Natural killer cell treated with Interleukin-12 subunit alpha and Interleukin-12 subunit beta and Interleukin-15 and Interleukin-18, amount 100 ng/mL, for 72 hours (primary cell): ENCODE measurements around the gene TPST2. TPM values are rescaled to one million over a fixed set of nuclear protein-coding genes. Genes with fewer than 3 reads are reported as not detected.

Source experiments
- ATAC-seq, 2 donors: fragments of 150-1000 bp; cut with Tn5 transposase in 1 of 2; sonication (Bioruptor Pico), chemical (Tn5 transposase) in 1 of 2; 2 replicates each; pipeline ENCODE4 v1.10.0; 2021
- DNase-seq: peaks from one replicate; pipeline ENCODE4 v3.0.0; 2022; ENCODE audit warnings: low spot score
- H3K27ac Mint-ChIP-seq, 2 donors: 1 replicate in 1 of 2; 2 replicates in 1 of 2; pipeline ENCODE4 v1.8.0; 2022; ENCODE audit warnings: mixed read lengths in 2 of 2, mild to moderate bottlenecking in 1 of 2, moderate library complexity in 1 of 2
- H3K27me3 Mint-ChIP-seq, 2 donors: 1 replicate in 1 of 2; 2 replicates in 1 of 2; pipeline ENCODE4 v1.8.0; 2022; ENCODE audit warnings: mixed read lengths in 2 of 2
- H3K36me3 Mint-ChIP-seq: one replicate; pipeline ENCODE4 v1.8.0; 2022; ENCODE audit warnings: mixed read lengths
- H3K4me1 Mint-ChIP-seq, 2 donors: 1 replicate in 1 of 2; 2 replicates in 1 of 2; pipeline ENCODE4 v1.8.0; 2022; ENCODE audit warnings: low read depth in 2 of 2, mixed read lengths in 2 of 2, mild to moderate bottlenecking in 1 of 2
- H3K4me3 Mint-ChIP-seq: one replicate; pipeline ENCODE4 v1.8.0; 2022; ENCODE audit warnings: mixed read lengths
- H3K9me3 Mint-ChIP-seq: 2 replicates; pipeline ENCODE4 v1.8.0; 2022; ENCODE audit warnings: mixed read lengths
- total RNA-seq, 2 donors: library from RNA; stranded (reverse); gene quantifications; one replicate each; pipeline ENCODE4 v1.2.3, GENCODE V29; 2022

The TPST2 gene
- total RNA-seq, 2 donors from 2014 or later = 43.1 to 43.6 TPM

GRCh38 chr22:26566994-26567393, 22.9 kb downstream of the TPST2 start:
- H3K4me3 Mint-ChIP-seq = peak overlapping the region; percentile 55
- no peaks in the 10 kb centered on the region for H3K36me3 Mint-ChIP-seq
- ATAC-seq (no peak), DNase-seq (peak; percentile 22)
- peaks cover 63 to 79% of the 10 kb centered on the region in 2 donors for H3K4me1 Mint-ChIP-seq
- H3K27ac Mint-ChIP-seq = peak overlapping the region; percentile 16 to 54
- H3K27me3 Mint-ChIP-seq = no peaks in the 10 kb centered on the region
- no peaks in the 10 kb centered on the region for H3K9me3 Mint-ChIP-seq

DNA sequence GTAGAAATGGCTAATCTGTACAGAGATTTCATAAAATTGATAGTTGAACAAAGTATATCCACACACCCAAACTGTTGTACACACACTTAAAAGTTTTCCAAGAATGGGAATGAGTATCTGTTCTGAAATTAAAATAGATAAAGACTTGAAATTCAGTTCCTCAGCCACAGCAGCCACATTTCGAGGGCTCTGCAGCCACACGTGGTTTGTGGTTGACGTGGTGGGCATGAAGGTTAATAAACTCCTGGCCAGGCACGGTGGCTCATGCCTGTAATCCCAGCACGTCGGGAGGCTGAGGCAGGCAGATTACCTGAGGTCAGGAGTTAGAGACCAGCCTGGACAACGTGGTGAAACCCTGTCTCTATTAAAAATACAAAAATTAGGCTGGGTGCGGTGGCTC, 24.0 kb downstream of the TPST2 start:
- H3K36me3 Mint-ChIP-seq = no peaks in the 10 kb centered on the region
- H3K4me3 Mint-ChIP-seq = no peak overlapping the region

GRCh38 chr22:26565181-26565580, 24.8 kb downstream of the TPST2 start:
- ATAC-seq (no peak), DNase-seq (peak; percentile 49)
- Mint-ChIP-seq H3K27ac (no peak overlapping the region), H3K27me3 (no peaks in the 10 kb centered on the region), H3K36me3 (no peaks in the 10 kb centered on the region), H3K4me3 (no peak overlapping the region), H3K9me3 (no peaks in the 10 kb centered on the region), H3K4me1 (peaks cover 53 to 71% of the 10 kb centered on the region in 2 donors)

More for the DNA sequence above, 24.0 kb downstream of the TPST2 start:
- ATAC-seq = no peak
- Mint-ChIP-seq H3K27me3 (no peaks in the 10 kb centered on the region), H3K27ac (peak overlapping the region in 1 of 2 donors; percentile 16), H3K4me1 (peaks cover 53 to 71% of the 10 kb centered on the region in 2 donors), H3K9me3 (no peaks in the 10 kb centered on the region)
- DNase-seq = peak; percentile 67

- DNase-seq = no peak
- H3K27me3 Mint-ChIP-seq = no peaks in the 10 kb centered on the region
- H3K4me1 Mint-ChIP-seq = peaks cover 56 to 74% of the 10 kb centered on the region in 2 donors
- no peaks in the 10 kb centered on the region for H3K36me3 Mint-ChIP-seq
- H3K27ac Mint-ChIP-seq = no peak overlapping the region
- ATAC-seq = no peak
- no peak overlapping the region for H3K4me3 Mint-ChIP-seq
- no peaks in the 10 kb centered on the region for H3K9me3 Mint-ChIP-seq
Measured at GRCh38 chr22:26564672-26565071, 25.3 kb downstream of the TPST2 start.

DNA sequence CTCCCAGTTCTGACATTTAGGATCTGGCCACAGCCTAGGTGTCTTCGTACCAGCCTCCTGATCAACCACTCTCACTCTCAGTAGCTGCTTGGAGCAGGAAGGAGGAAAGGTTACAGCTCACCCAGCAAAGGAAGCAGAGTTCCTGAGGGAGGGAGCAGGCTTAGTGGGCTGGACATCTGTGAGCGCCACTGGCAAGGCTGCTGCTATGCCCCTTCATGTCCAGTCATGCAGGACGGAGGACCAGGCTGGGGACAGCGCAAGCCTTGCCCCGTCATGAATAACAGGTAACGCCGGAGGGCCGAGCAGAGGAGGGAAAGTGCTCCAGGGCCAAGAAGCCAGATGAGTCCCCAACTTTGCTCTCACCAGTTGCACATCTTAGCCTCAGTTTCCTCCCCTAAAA, 25.8 kb downstream of the TPST2 start:
- H3K27ac Mint-ChIP-seq = peak overlapping the region in 1 of 2 donors; percentile 62

DNA sequence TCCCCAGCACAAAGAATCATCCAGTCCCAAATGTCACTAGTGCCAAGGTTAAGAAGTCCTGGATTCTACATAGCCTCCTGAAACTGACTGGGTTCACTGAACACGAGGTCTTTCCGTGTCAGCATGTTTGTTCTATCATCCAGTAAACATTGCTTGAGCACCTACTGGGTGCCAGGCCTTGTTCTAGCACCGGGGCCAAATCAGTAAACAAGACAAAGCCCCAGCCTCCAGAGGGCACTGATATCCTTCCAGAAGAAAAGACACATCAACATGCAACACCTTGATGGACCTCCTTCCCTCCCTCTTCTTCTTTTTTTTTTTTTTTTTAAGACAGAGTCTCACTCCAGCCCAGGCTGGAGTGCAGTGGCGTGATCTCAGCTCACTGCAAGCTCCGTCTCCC, 26.9 kb downstream of the TPST2 start:
- H3K36me3 Mint-ChIP-seq = no peaks in the 10 kb centered on the region
- no peak overlapping the region for H3K4me3 Mint-ChIP-seq
- H3K9me3 Mint-ChIP-seq = no peaks in the 10 kb centered on the region
- ATAC-seq (no peak), DNase-seq (peak; percentile 32)
- peaks cover 61 to 72% of the 10 kb centered on the region in 2 donors for H3K4me1 Mint-ChIP-seq
- H3K27me3 Mint-ChIP-seq = no peaks in the 10 kb centered on the region
- peak overlapping the region; percentile 54 to 65 for H3K27ac Mint-ChIP-seq

More for the DNA sequence above, 25.8 kb downstream of the TPST2 start:
- DNase-seq (peak; percentile 26), ATAC-seq (no peak)
- Mint-ChIP-seq H3K36me3 (no peaks in the 10 kb centered on the region), H3K27me3 (no peaks in the 10 kb centered on the region), H3K4me1 (peaks cover 60 to 76% of the 10 kb centered on the region in 2 donors), H3K4me3 (no peak overlapping the region), H3K9me3 (no peaks in the 10 kb centered on the region)

DNA sequence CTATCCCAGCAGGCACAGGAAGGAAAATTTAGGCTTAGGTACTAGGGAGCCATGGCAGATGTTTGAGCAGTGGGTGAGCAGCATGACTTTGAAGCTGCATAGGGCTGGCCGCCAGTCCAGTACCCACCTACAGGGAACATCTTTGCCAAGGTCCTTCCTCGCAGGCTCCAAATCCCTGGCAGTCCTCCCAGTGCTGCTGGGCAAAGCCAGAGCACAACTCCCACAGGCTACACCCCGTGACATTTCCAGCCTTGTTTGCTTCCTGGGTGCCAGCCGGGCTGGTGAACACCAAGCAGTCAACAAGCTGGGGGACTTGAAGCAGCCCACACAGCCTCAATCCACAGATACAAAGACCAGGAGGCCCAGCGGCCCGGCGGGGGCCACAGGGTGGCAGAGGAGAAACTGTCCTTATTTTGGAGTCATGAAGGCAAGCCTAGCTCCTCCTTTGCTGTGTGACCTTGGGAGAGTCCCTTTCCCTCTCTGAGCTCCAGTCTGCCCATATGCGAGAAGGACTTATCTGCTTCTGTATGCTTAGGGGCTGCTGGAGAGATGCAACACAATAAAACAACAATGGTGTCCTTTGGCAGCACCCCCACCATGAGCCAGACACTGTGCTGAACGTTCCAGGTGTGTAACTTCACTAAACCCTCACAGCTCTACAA, 28.0 kb downstream of the TPST2 start:
- H3K27ac Mint-ChIP-seq = peak overlapping the region; percentile 58 to 65
- ATAC-seq = no peak
- peaks cover 58 to 70% of the 10 kb centered on the region in 2 donors for H3K4me1 Mint-ChIP-seq
- no peaks in the 10 kb centered on the region for H3K9me3 Mint-ChIP-seq
- H3K36me3 Mint-ChIP-seq = no peaks in the 10 kb centered on the region
- peak; percentile 49 for DNase-seq
- no peaks in the 10 kb centered on the region for H3K27me3 Mint-ChIP-seq
- H3K4me3 Mint-ChIP-seq = no peak overlapping the region

DNA sequence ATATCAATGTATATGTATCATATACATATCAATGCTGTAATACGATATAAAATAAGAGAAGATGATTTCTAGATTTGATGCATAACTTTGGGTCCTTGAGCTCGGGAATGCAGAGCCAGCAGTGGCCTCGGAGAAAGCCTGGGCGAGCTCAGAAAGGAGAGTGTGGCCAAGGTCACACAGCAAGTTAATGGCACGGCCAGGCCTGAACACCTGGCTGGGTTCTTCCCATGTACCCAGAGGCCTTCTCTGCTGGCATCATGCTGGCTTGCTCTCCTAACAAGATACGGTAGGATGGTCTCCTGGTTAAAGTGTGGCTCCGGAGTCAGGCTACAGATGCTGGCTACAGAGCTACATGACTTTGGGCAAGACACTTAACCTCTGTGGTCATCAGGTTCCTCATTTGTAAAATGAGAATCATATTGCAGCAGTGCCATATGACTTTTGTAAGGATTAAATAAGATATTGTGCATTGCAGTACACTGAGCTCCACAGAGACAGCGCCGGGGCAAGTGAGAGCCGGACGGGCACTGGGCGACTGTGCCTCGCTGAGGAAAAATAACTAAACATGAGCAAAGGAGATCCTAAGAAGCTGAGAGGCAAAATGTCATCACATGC, 29.9 kb downstream of the TPST2 start:
- H3K4me1 Mint-ChIP-seq = peaks cover 51 to 62% of the 10 kb centered on the region in 2 donors
- H3K36me3 Mint-ChIP-seq = no peaks in the 10 kb centered on the region
- peak overlapping the region in 1 of 2 donors; percentile 81 for H3K27ac Mint-ChIP-seq
- no peaks in the 10 kb centered on the region for H3K27me3 Mint-ChIP-seq
- DNase-seq = peak; percentile 35
- no peak for ATAC-seq
- no peaks in the 10 kb centered on the region for H3K9me3 Mint-ChIP-seq
- no peak overlapping the region for H3K4me3 Mint-ChIP-seq

DNA sequence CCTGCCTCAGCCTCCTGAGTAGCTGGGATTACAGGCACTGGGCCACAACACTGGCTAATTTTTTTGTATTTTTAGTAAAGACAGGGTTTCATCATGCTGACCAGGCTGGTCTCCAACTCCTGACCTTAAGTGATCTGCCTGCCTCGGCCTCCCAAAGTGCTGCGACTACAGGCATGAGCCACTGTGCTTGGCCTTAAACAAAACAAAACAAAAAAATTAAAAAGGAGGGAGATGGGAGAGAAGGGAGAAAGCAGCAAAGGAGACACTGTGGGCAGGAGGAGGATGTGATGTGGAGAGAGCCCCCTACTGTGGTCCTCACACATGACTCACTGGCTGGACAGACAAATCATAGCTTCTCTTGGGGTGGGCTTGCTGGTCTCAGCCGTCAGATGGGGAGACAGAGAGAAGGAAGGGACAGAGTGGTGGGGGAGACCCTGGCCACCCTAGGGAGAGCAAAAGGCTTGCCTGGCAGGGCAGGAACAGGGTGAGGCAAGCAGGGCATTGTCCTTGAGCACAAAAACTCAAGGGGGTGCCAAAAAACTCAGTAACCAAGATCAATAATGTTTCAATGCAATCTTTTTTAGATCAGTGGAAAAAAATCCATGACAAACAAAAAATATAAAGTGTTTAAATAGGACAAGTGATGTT, 31.6 kb downstream of the TPST2 start:
- Mint-ChIP-seq H3K4me3 (no peak overlapping the region), H3K36me3 (no peaks in the 10 kb centered on the region), H3K9me3 (no peaks in the 10 kb centered on the region), H3K27me3 (no peaks in the 10 kb centered on the region), H3K27ac (peak overlapping the region; percentile 72 to 81), H3K4me1 (peaks cover 50 to 56% of the 10 kb centered on the region in 2 donors)
- DNase-seq (no peak), ATAC-seq (no peak)

GRCh38 chr22:26556904-26557303, 33.0 kb downstream of the TPST2 start:
- Mint-ChIP-seq H3K4me1 (peaks cover 51 to 53% of the 10 kb centered on the region in 2 donors), H3K4me3 (no peak overlapping the region), H3K9me3 (no peaks in the 10 kb centered on the region), H3K27me3 (no peaks in the 10 kb centered on the region), H3K36me3 (no peaks in the 10 kb centered on the region), H3K27ac (peak overlapping the region; percentile 50 to 59)
- ATAC-seq (no peak), DNase-seq (peak; percentile 38)

DNA sequence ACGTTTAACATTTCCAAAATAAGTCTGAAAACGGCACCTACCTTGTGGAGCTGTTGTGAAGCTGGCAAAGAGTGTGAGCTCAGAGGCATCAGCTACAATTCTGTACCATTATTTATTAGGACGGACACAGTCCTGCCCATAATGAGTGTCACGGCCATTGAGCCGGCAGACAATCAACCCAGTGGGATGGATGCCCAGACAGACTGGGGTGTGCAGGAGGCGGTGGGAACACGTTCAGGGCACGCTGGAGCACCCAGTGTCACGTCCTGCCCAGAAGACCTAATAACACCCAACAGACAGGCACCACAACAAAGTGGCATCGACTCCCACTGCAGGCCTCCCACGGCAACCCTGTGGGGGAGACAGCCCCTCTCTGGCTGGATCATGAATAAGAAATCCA, 34.5 kb downstream of the TPST2 start:
- ATAC-seq (no peak), DNase-seq (peak; percentile 23)
- H3K4me1 Mint-ChIP-seq = peaks cover 52 to 54% of the 10 kb centered on the region in 2 donors
- no peaks in the 10 kb centered on the region for H3K36me3 Mint-ChIP-seq
- H3K9me3 Mint-ChIP-seq = no peaks in the 10 kb centered on the region
- H3K27me3 Mint-ChIP-seq = no peaks in the 10 kb centered on the region
- H3K4me3 Mint-ChIP-seq = no peak overlapping the region
- H3K27ac Mint-ChIP-seq = no peak overlapping the region

DNA sequence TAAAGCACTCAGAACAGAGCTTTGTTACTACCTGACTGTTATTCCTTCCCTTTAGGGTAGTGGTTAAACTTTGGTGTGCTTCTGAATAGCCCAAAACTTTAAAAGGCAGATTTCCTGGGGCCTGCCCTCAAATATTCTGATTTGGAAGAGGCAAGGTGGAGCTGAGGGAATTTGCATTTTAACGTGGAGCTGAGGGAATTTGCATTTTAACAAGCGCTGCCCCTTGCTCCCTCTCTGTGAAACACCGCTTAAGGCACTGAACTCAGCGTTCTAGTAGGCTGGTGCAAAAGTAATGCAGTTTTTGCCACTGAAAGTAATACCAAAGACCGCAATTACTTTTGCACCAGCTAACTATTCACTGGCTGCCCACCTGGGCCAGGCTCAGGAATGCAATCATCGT, 35.0 kb downstream of the TPST2 start:
- H3K4me3 Mint-ChIP-seq = no peak overlapping the region
- H3K36me3 Mint-ChIP-seq = no peaks in the 10 kb centered on the region
- no peak for ATAC-seq
- no peaks in the 10 kb centered on the region for H3K9me3 Mint-ChIP-seq
- H3K4me1 Mint-ChIP-seq = peaks cover 52 to 54% of the 10 kb centered on the region in 2 donors
- H3K27me3 Mint-ChIP-seq = no peaks in the 10 kb centered on the region
- peak; percentile 25 for DNase-seq
- H3K27ac Mint-ChIP-seq = peak overlapping the region in 1 of 2 donors; percentile 43

- ATAC-seq (no peak), DNase-seq (no peak)
- no peaks in the 10 kb centered on the region for H3K27me3 Mint-ChIP-seq
- H3K9me3 Mint-ChIP-seq = no peaks in the 10 kb centered on the region
- H3K4me3 Mint-ChIP-seq = no peak overlapping the region
- peak overlapping the region; percentile 43 to 82 for H3K27ac Mint-ChIP-seq
- H3K36me3 Mint-ChIP-seq = no peaks in the 10 kb centered on the region
- peaks cover 39 to 46% of the 10 kb centered on the region in 2 donors for H3K4me1 Mint-ChIP-seq
Measured at GRCh38 chr22:26553056-26553752, 36.7 kb downstream of the TPST2 start.
